Superior temporal gyrus (tissue), 1 donor: Measurements from ENCODE around the gene PAIP2.
A peak's percentile ranks its signal among the peaks of the same experiment; 100 is the strongest.

Experiments used
- DNase-seq: peaks from one replicate; pipeline ENCODE4 v3.0.0-alpha.2; 2016; ENCODE audit errors: extremely low spot score

PAIP2 gene

DNA sequence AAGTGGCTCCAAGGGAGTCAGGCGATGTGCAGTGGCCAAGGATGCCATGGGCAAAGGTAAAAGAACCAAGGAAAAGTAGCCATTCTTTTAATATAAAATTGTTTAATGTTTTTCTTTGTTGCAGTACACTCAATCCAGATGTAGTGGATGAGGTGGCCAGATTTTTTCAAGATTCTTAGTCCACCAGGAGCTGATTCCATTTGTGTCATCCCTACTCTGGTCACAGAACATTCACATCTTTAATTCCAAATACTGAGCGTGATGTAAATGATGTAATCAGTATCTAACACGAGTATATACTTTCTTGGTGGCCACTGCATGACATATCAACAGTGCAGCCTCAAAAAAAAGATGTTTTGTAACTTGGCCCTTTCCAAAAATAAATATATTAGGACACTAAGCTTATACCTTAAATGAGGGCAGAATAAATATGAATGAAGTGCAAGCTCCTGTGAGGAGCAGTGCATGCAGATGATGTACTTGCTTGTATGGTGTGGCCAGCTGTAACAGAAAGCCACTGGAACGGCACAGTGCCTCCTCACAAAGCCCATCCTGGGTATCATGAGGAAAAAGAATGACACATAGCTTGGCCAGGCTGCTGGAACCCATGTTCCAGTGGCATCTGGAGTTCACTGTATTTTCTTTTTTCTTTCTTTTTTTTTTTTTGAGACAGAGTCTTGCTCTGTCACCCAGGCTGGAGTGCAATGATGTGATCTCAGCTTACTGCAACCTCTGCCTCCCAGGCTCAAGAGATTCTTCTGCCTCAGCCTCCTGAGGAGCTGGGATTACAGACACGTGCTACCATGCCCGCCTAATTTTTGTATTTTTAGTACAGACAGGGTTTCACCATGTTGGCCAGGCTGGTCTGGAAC is 68.7 kb downstream of the PAIP2 start:
- DNase-seq = peak; percentile 43

GRCh38 chr5:139410993-139411828 is 69.6 kb downstream of the PAIP2 start:
- DNase-seq = peak; percentile 63

- no peak for DNase-seq
These were observed 71.5 kb downstream of the PAIP2 start for GRCh38 chr5:139413153-139413552.

GRCh38 chr5:139413963-139414362 is 72.3 kb downstream of the PAIP2 start:
- no peak for DNase-seq

GRCh38 chr5:139414581-139415130 is 73.0 kb downstream of the PAIP2 start:
- peak; percentile 71 for DNase-seq

- DNase-seq = peak; percentile 88
These were observed 73.7 kb downstream of the PAIP2 start for GRCh38 chr5:139415221-139415861.

DNA sequence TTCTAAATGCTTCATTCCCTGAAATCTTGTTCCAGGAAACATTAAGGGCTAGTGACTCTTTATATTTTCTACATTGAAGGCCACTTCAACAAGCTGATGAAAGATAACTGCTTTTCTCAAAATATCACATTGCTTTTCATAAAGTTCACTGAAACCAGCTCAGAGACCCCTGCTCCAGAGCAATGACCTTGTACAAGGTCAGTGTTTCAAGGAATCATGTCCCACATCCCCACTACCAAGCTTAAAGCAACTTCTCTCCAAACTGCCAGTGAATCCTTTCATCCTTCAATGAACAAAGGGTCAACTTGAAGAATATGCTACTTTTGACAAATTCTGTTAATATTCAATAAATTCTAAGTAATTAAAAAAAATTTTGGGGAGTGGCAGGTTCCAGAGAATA is 74.2 kb downstream of the PAIP2 start:
- DNase-seq = no peak

DNA sequence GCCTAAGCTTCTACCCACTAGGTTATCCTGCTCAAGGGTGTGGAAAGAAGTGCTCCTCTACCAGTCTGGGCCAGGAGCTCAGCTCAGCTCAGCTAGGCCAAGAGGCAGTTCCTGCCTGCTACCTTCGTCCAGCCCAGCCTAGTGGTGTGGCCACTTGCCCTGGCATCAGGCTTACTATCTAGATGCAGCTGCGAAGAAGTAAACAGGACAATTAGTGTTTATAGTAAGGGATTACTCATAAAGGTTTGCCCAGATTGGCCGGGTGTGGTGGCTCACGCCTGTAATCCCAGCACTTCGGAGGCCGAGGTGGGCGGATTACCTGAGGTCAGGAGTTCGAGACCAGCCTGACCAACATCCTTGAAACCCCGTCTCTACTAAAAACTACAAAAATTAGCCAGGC is 75.0 kb downstream of the PAIP2 start:
- no peak for DNase-seq

DNA sequence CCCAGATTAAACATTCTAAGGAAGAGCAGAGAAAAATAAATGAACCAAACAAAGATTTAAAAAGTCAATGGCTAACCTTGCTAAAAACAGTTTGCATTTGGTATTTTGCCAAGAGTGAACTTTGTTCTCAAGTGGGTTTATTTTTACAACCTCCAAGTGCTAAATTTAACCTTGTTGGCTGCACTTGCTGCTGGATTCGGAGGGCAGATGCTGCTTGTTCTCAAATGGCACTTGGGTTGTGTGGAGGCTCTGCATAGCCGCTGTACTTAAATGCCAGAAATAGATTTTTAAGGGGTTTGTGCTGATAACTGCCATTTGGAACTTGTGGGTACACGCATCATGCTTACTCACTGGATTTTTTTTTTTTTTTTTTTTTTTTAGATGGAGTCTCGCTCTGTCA is 75.6 kb downstream of the PAIP2 start:
- peak; percentile 73 for DNase-seq

DNA sequence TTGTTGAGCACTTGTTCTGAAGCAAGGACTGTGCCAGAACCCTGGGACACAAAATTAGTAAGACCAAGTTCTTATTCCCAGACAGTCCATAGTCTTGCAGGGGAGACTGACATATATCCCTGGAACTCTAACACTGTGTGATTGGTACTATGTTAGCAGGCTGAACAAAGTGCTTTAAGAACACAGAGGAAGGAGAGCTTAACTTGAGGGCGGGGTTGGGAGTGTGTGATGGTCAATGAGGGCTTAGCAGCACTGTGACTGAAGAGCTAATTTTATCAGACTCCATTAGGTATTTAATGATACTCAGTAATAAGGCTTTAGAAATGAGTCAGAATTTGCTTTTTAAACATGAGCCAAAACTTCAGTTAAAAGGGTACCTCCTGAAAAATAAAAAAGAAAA is 77.1 kb downstream of the PAIP2 start:
- no peak for DNase-seq
